Measurements from ENCODE around the gene BCL6B. TPM values are rescaled to one million over a fixed set of nuclear protein-coding genes. Genes with fewer than 3 reads are reported as not detected.

BCL6B gene
- total and polyA plus RNA-seq, 10 of the 15 experiments (the other 5 are each of a cell fraction or from before 2014, with no cell fraction given), result 0.06 to 0.85 (median 0.11) TPM; not detected in 1

GRCh38 chr17:7043497-7044198 lies 20.8 kb downstream of the BCL6B start, which contains the start of gene SLC16A11 (continued):
- TF ChIP-seq RELB (IDR thresholded peaks at IDR 0.05; ENCODE audit: low read depth) (0 out of 2 replicates have a peak, but pooled peaks have one; percentile 19), IRF4 (IDR thresholded peaks at IDR 0.05; ENCODE audit: low read depth, low read length) (no peak), IKZF1 (conservative IDR thresholded peaks at IDR 0.05) (peak; percentile 51), EP300 (IDR thresholded peaks at IDR 0.05; ENCODE audit: borderline replicate concordance in 1 of 2, control insufficient read depth in 1 of 2, low read depth in 2 of 2, low read length in 2 of 2) (peak in 1 of 2 experiments; percentile 19; a peak in 1 of 4 replicates), ZBTB40 (IDR thresholded peaks at IDR 0.05; ENCODE audit: borderline replicate concordance) (no peak), RBBP5 (conservative IDR thresholded peaks at IDR 0.05) (no peak), STAT1 (conservative IDR thresholded peaks at IDR 0.05) (no peak), BMI1 (IDR thresholded peaks at IDR 0.05; ENCODE audit: borderline replicate concordance) (no peak), CUX1 (IDR thresholded peaks at IDR 0.05; ENCODE audit: insufficient replicate concordance, low read depth, low read length) (no peak), NBN (IDR thresholded peaks at IDR 0.05) (0 out of 2 replicates have a peak, but pooled peaks have one; percentile 28), BCL11A (IDR thresholded peaks at IDR 0.05; ENCODE audit: low read depth, low read length) (no peak), ETV6 (conservative IDR thresholded peaks at IDR 0.05 in 1 of 2, IDR thresholded peaks at IDR 0.05 in 1 of 2; ENCODE audit: borderline replicate concordance in 1 of 2, low read depth in 1 of 2) (no peak), RAD21 (IDR thresholded peaks at IDR 0.05; ENCODE audit: insufficient read depth, low read depth, low read length) (no peak), ESRRA (IDR thresholded peaks at IDR 0.05; ENCODE audit: low read length) (no peak), PKNOX1 (IDR thresholded peaks at IDR 0.05) (no peak), NFYA (IDR thresholded peaks at IDR 0.05; ENCODE audit: borderline replicate concordance, low read depth, low read length) (no peak)

All from GM12878 (cell line).